ENCODE results near the gene IP6K1.

- TF ChIP-seq CTCF (conservative IDR thresholded peaks at IDR 0.05; ENCODE audit: low read depth in 2 of 2): 0 out of 4 replicates have a peak, but pooled peaks of 1 of the 2 experiments have one; percentile 6
- TF ChIP-seq EZH2 (IDR thresholded peaks at IDR 0.05; ENCODE audit: low read depth, unreplicated experiment): no peak
- no peak for TF ChIP-seq POLR2AphosphoS5 (IDR thresholded peaks at IDR 0.05; ENCODE audit: low read depth)
- no peak for TF ChIP-seq CREB1 (CRISPR knock-in tag; IDR thresholded peaks at IDR 0.05; ENCODE audit: low read depth)
- no peak for TF ChIP-seq EZH2phosphoT487 (IDR thresholded peaks at IDR 0.05; ENCODE audit: unreplicated experiment)
- no peak for TF ChIP-seq REST (IDR thresholded peaks at IDR 0.05; ENCODE audit: unreplicated experiment)
- TF ChIP-seq, protein P1, sequence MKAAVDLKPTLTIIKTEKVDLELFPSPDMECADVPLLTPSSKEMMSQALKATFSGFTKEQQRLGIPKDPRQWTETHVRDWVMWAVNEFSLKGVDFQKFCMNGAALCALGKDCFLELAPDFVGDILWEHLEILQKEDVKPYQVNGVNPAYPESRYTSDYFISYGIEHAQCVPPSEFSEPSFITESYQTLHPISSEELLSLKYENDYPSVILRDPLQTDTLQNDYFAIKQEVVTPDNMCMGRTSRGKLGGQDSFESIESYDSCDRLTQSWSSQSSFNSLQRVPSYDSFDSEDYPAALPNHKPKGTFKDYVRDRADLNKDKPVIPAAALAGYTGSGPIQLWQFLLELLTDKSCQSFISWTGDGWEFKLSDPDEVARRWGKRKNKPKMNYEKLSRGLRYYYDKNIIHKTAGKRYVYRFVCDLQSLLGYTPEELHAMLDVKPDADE (IDR thresholded peaks at IDR 0.05): no peak
- TF ChIP-seq STAT1 (IDR thresholded peaks at IDR 0.05; ENCODE audit: unreplicated experiment): no peak
- no peak for TF ChIP-seq ZNF114 (CRISPR knock-in tag; IDR thresholded peaks at IDR 0.05)
- no peak for TF ChIP-seq NANOG (IDR thresholded peaks at IDR 0.05; ENCODE audit: borderline replicate concordance)
These were observed 79.8 kb downstream of the IP6K1 start for GRCh38 chr3:49706456-49707112.

Data from GM23338 (cell line).